Activated CD4-positive, alpha-beta T cell treated with anti-CD3 and anti-CD28 coated beads, Interleukin-2, amount 50 U/mL, for 24 hours (primary cell): ENCODE measurements around the gene USH2A.

Experiments
- DNase-seq, 2 donors: peaks; one replicate each; pipeline ENCODE4 v3.0.0-alpha.2; 2020; ENCODE audit warnings: low read depth in 1 of 2, low spot score in 1 of 2

USH2A gene

GRCh38 chr1:215883004-215883403 is 540.2 kb downstream of the USH2A start:
- no peak for DNase-seq

GRCh38 chr1:215878843-215879242 is 544.4 kb downstream of the USH2A start:
- DNase-seq = no peak

- DNase-seq = no peak
Observed at GRCh38 chr1:215878128-215878527, 545.1 kb downstream of the USH2A start.

- no peak for DNase-seq
Observed at GRCh38 chr1:215877452-215877951, 545.7 kb downstream of the USH2A start.

GRCh38 chr1:215875712-215876111 is 547.5 kb downstream of the USH2A start:
- DNase-seq = no peak

GRCh38 chr1:215875236-215875635 is 548.0 kb downstream of the USH2A start:
- DNase-seq = no peak

GRCh38 chr1:215872658-215873057 is 550.6 kb downstream of the USH2A start:
- no peak for DNase-seq

GRCh38 chr1:215868500-215868899 is 554.7 kb downstream of the USH2A start:
- no peak for DNase-seq

GRCh38 chr1:215865060-215865459 is 558.2 kb downstream of the USH2A start:
- no peak for DNase-seq

- no peak for DNase-seq
Observed at GRCh38 chr1:215863796-215864195, 559.5 kb downstream of the USH2A start.

GRCh38 chr1:215860833-215861232 is 562.4 kb downstream of the USH2A start:
- DNase-seq = no peak

- DNase-seq = no peak
Observed at GRCh38 chr1:215857317-215857716, 565.9 kb downstream of the USH2A start.

- no peak for DNase-seq
Observed at GRCh38 chr1:215845234-215845891, 577.9 kb downstream of the USH2A start.

- no peak for DNase-seq
Observed at GRCh38 chr1:215844777-215845176, 578.5 kb downstream of the USH2A start.

GRCh38 chr1:215844266-215844665 is 579.0 kb downstream of the USH2A start:
- no peak for DNase-seq

- DNase-seq = no peak
Observed at GRCh38 chr1:215842905-215843304, 580.3 kb downstream of the USH2A start.

GRCh38 chr1:215835951-215836350 is 587.3 kb downstream of the USH2A start:
- no peak for DNase-seq

GRCh38 chr1:215833941-215834729 is 589.1 kb downstream of the USH2A start:
- no peak for DNase-seq

GRCh38 chr1:215830226-215830810 is 592.9 kb downstream of the USH2A start:
- no peak for DNase-seq

GRCh38 chr1:215825056-215825455 is 598.2 kb downstream of the USH2A start:
- no peak for DNase-seq

GRCh38 chr1:215824245-215824644 is 599.0 kb downstream of the USH2A start:
- no peak for DNase-seq

- DNase-seq = no peak
Observed at GRCh38 chr1:215819114-215819513, 604.1 kb downstream of the USH2A start.
